ENCODE results near the gene DGUOK. TPM values are rescaled to one million over a fixed set of nuclear protein-coding genes. Genes with fewer than 3 reads are reported as not detected.

Gene DGUOK
- total and polyA plus RNA-seq, 2 experiments from 2014 or later = 68.4 to 287 TPM

DNA sequence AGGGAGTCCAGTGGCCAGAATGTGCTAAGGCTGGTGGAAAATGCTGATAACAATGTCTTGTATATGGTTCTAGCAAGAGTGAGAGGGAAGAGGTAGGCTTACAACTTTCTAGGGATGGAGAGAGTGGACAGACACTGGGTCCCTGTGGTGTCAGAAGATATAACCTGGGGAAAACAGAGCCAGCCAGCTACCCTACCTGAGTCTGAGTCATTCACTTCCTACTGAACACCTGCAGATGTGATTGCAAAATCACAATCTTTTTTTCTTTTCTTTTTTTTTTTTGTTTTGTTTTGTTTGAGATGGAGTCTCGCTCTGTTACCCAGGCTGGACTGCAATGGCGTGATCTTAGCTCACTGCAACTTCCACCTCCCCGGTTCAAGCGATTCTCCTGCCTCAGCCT, 65.4 kb downstream of the DGUOK start:
- Mint-ChIP-seq H3K4me3 (no peak overlapping the region), H3K4me1 (peaks cover 44% of the 10 kb centered on the region), H3K36me3 (ENCODE audit: low read depth) (peaks cover 29% of the 10 kb centered on the region), H3K27ac (no peak overlapping the region), H3K27me3 (ENCODE audit: insufficient read depth, low read depth, poor library complexity) (peaks cover 6% of the 10 kb centered on the region), H3K9me3 (no peaks in the 10 kb centered on the region)
- no peaks in the 10 kb centered on the region for H3K9me2 ChIP-seq (ENCODE audit: insufficient read depth)
- H2AFZ ChIP-seq = no peak overlapping the region
- no peaks in the 10 kb centered on the region for H3F3A ChIP-seq (replicated peaks; ENCODE audit: low read depth)
- no peak for DNase-seq (ENCODE audit: low spot score)
- no peak overlapping the region for H3K4me3 ChIP-seq
- H3K4me1 ChIP-seq (ENCODE audit: insufficient read depth) = peaks cover 35% of the 10 kb centered on the region
- peaks cover 96% of the 10 kb centered on the region for H3K79me2 ChIP-seq (replicated peaks; ENCODE audit: insufficient read depth)
- TF ChIP-seq CREB1 (CRISPR knock-in tag; IDR thresholded peaks at IDR 0.05; ENCODE audit: low read depth) (no peak), EZH2 (IDR thresholded peaks at IDR 0.05; ENCODE audit: low read depth, unreplicated experiment) (no peak), NANOG (IDR thresholded peaks at IDR 0.05; ENCODE audit: borderline replicate concordance) (no peak), ZNF114 (CRISPR knock-in tag; IDR thresholded peaks at IDR 0.05) (no peak)
- TF ChIP-seq, protein P1, sequence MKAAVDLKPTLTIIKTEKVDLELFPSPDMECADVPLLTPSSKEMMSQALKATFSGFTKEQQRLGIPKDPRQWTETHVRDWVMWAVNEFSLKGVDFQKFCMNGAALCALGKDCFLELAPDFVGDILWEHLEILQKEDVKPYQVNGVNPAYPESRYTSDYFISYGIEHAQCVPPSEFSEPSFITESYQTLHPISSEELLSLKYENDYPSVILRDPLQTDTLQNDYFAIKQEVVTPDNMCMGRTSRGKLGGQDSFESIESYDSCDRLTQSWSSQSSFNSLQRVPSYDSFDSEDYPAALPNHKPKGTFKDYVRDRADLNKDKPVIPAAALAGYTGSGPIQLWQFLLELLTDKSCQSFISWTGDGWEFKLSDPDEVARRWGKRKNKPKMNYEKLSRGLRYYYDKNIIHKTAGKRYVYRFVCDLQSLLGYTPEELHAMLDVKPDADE (IDR thresholded peaks at IDR 0.05) = no peak
- peaks cover 54% of the 10 kb centered on the region for H4K20me1 ChIP-seq (replicated peaks; ENCODE audit: insufficient read depth)
- no peak overlapping the region for H3K27ac ChIP-seq (ENCODE audit: low read depth)
- no peak overlapping the region for H3K4me2 ChIP-seq
- peaks cover 5% of the 10 kb centered on the region; the same call in 1 of the 2 replicates for H3K36me3 ChIP-seq (ENCODE audit: insufficient read depth)
- ATAC-seq = no peak
- H3K27me3 ChIP-seq (ENCODE audit: insufficient read depth) = no peaks in the 10 kb centered on the region

DNA sequence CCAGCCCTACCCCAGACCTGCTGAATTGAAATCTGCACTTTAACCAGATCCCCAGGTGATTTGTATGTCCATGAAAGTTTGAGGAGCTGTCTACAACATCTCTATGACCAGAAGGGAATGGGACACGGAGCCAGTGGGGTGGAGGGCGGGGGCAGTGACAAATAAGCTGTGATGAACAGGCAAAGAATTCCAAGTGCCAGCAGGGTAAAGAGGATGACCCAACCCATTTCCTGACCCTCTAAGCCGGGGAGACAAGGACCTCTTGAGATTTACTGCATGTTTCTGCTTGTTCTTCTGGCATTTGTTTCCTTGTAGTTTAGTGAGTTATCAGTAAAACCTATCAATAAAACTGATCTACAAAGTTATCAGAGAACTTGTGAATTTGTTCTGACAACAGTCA, 66.7 kb downstream of the DGUOK start:
- no peaks in the 10 kb centered on the region for H3K9me2 ChIP-seq (ENCODE audit: insufficient read depth)
- H2AFZ ChIP-seq = no peak overlapping the region
- H3K27ac Mint-ChIP-seq = no peak overlapping the region
- DNase-seq (ENCODE audit: low spot score) (no peak), ATAC-seq (no peak)
- peaks cover 5% of the 10 kb centered on the region; the same call in 1 of the 2 replicates for H3K36me3 ChIP-seq (ENCODE audit: insufficient read depth)
- peaks cover 23% of the 10 kb centered on the region for H3K36me3 Mint-ChIP-seq (ENCODE audit: low read depth)
- H3F3A ChIP-seq (replicated peaks; ENCODE audit: low read depth) = no peaks in the 10 kb centered on the region
- peaks cover 98% of the 10 kb centered on the region for H3K79me2 ChIP-seq (replicated peaks; ENCODE audit: insufficient read depth)
- peaks cover 22% of the 10 kb centered on the region for H3K4me1 ChIP-seq (ENCODE audit: insufficient read depth)
- H3K27me3 ChIP-seq (ENCODE audit: insufficient read depth) = no peaks in the 10 kb centered on the region
- H3K9me3 Mint-ChIP-seq = no peaks in the 10 kb centered on the region
- H3K27me3 Mint-ChIP-seq (ENCODE audit: insufficient read depth, low read depth, poor library complexity) = peaks cover 3% of the 10 kb centered on the region
- H3K4me3 Mint-ChIP-seq = no peak overlapping the region
- H3K4me2 ChIP-seq = no peak overlapping the region
- H4K20me1 ChIP-seq (replicated peaks; ENCODE audit: insufficient read depth) = peaks cover 47% of the 10 kb centered on the region
- H3K4me1 Mint-ChIP-seq = peaks cover 41% of the 10 kb centered on the region
- H3K4me3 ChIP-seq = no peak overlapping the region
- H3K27ac ChIP-seq (ENCODE audit: low read depth) = no peak overlapping the region
- TF ChIP-seq, protein P2, sequence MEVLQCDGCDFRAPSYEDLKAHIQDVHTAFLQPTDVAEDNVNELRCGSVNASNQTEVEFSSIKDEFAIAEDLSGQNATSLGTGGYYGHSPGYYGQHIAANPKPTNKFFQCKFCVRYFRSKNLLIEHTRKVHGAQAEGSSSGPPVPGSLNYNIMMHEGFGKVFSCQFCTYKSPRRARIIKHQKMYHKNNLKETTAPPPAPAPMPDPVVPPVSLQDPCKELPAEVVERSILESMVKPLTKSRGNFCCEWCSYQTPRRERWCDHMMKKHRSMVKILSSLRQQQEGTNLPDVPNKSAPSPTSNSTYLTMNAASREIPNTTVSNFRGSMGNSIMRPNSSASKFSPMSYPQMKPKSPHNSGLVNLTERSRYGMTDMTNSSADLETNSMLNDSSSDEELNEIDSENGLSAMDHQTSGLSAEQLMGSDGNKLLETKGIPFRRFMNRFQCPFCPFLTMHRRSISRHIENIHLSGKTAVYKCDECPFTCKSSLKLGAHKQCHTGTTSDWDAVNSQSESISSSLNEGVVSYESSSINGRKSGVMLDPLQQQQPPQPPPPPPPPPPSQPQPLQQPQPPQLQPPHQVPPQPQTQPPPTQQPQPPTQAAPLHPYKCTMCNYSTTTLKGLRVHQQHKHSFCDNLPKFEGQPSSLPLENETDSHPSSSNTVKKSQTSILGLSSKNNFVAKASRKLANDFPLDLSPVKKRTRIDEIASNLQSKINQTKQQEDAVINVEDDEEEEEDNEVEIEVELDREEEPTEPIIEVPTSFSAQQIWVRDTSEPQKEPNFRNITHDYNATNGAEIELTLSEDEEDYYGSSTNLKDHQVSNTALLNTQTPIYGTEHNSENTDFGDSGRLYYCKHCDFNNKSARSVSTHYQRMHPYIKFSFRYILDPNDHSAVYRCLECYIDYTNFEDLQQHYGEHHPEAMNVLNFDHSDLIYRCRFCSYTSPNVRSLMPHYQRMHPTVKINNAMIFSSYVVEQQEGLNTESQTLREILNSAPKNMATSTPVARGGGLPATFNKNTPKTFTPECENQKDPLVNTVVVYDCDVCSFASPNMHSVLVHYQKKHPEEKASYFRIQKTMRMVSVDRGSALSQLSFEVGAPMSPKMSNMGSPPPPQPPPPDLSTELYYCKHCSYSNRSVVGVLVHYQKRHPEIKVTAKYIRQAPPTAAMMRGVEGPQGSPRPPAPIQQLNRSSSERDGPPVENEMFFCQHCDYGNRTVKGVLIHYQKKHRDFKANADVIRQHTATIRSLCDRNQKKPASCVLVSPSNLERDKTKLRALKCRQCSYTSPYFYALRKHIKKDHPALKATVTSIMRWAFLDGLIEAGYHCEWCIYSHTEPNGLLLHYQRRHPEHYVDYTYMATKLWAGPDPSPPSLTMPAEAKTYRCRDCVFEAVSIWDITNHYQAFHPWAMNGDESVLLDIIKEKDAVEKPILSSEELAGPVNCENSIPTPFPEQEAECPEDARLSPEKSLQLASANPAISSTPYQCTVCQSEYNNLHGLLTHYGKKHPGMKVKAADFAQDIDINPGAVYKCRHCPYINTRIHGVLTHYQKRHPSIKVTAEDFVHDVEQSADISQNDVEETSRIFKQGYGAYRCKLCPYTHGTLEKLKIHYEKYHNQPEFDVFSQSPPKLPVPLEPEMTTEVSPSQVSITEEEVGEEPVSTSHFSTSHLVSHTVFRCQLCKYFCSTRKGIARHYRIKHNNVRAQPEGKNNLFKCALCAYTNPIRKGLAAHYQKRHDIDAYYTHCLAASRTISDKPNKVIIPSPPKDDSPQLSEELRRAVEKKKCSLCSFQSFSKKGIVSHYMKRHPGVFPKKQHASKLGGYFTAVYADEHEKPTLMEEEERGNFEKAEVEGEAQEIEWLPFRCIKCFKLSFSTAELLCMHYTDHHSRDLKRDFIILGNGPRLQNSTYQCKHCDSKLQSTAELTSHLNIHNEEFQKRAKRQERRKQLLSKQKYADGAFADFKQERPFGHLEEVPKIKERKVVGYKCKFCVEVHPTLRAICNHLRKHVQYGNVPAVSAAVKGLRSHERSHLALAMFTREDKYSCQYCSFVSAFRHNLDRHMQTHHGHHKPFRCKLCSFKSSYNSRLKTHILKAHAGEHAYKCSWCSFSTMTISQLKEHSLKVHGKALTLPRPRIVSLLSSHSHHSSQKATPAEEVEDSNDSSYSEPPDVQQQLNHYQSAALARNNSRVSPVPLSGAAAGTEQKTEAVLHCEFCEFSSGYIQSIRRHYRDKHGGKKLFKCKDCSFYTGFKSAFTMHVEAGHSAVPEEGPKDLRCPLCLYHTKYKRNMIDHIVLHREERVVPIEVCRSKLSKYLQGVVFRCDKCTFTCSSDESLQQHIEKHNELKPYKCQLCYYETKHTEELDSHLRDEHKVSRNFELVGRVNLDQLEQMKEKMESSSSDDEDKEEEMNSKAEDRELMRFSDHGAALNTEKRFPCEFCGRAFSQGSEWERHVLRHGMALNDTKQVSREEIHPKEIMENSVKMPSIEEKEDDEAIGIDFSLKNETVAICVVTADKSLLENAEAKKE (CRISPR knock-in tag; IDR thresholded peaks at IDR 0.05) = no peak
- TF ChIP-seq CREB1 (CRISPR knock-in tag; IDR thresholded peaks at IDR 0.05; ENCODE audit: low read depth) = no peak
- TF ChIP-seq, protein P3, sequence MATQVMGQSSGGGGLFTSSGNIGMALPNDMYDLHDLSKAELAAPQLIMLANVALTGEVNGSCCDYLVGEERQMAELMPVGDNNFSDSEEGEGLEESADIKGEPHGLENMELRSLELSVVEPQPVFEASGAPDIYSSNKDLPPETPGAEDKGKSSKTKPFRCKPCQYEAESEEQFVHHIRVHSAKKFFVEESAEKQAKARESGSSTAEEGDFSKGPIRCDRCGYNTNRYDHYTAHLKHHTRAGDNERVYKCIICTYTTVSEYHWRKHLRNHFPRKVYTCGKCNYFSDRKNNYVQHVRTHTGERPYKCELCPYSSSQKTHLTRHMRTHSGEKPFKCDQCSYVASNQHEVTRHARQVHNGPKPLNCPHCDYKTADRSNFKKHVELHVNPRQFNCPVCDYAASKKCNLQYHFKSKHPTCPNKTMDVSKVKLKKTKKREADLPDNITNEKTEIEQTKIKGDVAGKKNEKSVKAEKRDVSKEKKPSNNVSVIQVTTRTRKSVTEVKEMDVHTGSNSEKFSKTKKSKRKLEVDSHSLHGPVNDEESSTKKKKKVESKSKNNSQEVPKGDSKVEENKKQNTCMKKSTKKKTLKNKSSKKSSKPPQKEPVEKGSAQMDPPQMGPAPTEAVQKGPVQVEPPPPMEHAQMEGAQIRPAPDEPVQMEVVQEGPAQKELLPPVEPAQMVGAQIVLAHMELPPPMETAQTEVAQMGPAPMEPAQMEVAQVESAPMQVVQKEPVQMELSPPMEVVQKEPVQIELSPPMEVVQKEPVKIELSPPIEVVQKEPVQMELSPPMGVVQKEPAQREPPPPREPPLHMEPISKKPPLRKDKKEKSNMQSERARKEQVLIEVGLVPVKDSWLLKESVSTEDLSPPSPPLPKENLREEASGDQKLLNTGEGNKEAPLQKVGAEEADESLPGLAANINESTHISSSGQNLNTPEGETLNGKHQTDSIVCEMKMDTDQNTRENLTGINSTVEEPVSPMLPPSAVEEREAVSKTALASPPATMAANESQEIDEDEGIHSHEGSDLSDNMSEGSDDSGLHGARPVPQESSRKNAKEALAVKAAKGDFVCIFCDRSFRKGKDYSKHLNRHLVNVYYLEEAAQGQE (IDR thresholded peaks at IDR 0.05; ENCODE audit: unreplicated experiment) = no peak
- no peak for TF ChIP-seq EZH2 (IDR thresholded peaks at IDR 0.05; ENCODE audit: low read depth, unreplicated experiment)
- TF ChIP-seq, protein P4, sequence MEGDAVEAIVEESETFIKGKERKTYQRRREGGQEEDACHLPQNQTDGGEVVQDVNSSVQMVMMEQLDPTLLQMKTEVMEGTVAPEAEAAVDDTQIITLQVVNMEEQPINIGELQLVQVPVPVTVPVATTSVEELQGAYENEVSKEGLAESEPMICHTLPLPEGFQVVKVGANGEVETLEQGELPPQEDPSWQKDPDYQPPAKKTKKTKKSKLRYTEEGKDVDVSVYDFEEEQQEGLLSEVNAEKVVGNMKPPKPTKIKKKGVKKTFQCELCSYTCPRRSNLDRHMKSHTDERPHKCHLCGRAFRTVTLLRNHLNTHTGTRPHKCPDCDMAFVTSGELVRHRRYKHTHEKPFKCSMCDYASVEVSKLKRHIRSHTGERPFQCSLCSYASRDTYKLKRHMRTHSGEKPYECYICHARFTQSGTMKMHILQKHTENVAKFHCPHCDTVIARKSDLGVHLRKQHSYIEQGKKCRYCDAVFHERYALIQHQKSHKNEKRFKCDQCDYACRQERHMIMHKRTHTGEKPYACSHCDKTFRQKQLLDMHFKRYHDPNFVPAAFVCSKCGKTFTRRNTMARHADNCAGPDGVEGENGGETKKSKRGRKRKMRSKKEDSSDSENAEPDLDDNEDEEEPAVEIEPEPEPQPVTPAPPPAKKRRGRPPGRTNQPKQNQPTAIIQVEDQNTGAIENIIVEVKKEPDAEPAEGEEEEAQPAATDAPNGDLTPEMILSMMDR (conservative IDR thresholded peaks at IDR 0.05; ENCODE audit: low read depth in 2 of 2) = no peak
- TF ChIP-seq NANOG (IDR thresholded peaks at IDR 0.05; ENCODE audit: borderline replicate concordance) = no peak
- no peak for TF ChIP-seq STAT1 (IDR thresholded peaks at IDR 0.05; ENCODE audit: unreplicated experiment)
- no peak for TF ChIP-seq ZNF114 (CRISPR knock-in tag; IDR thresholded peaks at IDR 0.05)

All from GM23338 (cell line).